Gastrocnemius medialis (tissue), 4 donors: ENCODE results near the gene DCC. TPM values are rescaled to one million over a fixed set of nuclear protein-coding genes. Genes with fewer than 3 reads are reported as not detected.
A peak's percentile ranks its signal among the peaks of the same experiment; 100 is the strongest.

Experiments
- ATAC-seq, 2 donors: fragments of 150-250 bp; one replicate each; pipeline ENCODE4 v1.9.1; 2016
- DNase-seq, 2 donors: peaks; one replicate each; pipeline ENCODE4 v3.0.0-alpha.2; 2019
- H3K27ac ChIP-seq, 4 donors: fragments of 200-600 bp; sonication (generic); 1 replicate in 1 of 4; 2 replicates in 3 of 4; pipeline ENCODE4 v1.5.1; 2016 to 2018; ENCODE audit warnings: mild to moderate bottlenecking in 2 of 4, moderate library complexity in 1 of 4
- H3K27me3 ChIP-seq, 3 donors: fragments of 200-600 bp; sonication (generic) in 2 of 3; 1 replicate in 1 of 3; 2 replicates in 2 of 3; pipeline versions ENCODE4 v1.5.1 to v1.6.0; 2016 to 2019; ENCODE audit warnings: mild to moderate bottlenecking in 1 of 3, moderate library complexity in 1 of 3
- H3K36me3 ChIP-seq, 2 donors: fragments of 200-600 bp; sonication (generic) in 1 of 2; one replicate each; pipeline ENCODE4 v1.5.1; 2017 to 2018
- H3K4me1 ChIP-seq, 2 donors: fragments of 200-600 bp; sonication (generic) in 1 of 2; one replicate each; pipeline ENCODE4 v1.5.1; 2016 to 2017; ENCODE audit warnings: mild to moderate bottlenecking in 2 of 2
- H3K4me3 ChIP-seq, 4 donors: fragments of 200-600 bp; sonication (generic) in 3 of 4; 1 replicate in 1 of 4; 2 replicates in 3 of 4; pipeline ENCODE4 v1.5.1; 2016 to 2019; ENCODE audit warnings: mild to moderate bottlenecking in 2 of 4
- H3K9me3 ChIP-seq, 3 donors: fragments of 200-600 bp; sonication (generic) in 2 of 3; 1 replicate in 1 of 3; 2 replicates in 2 of 3; pipeline ENCODE4 v1.5.1; 2016 to 2019
- POLR2A ChIP-seq, 2 donors: fragments of 450-650 bp; IDR thresholded peaks; one replicate each; pipeline ENCODE4 v1.6.1; 2017; ENCODE audit warnings: antibody characterized with exemption in 2 of 2, mild to moderate bottlenecking in 2 of 2, moderate library complexity in 2 of 2
- in situ Hi-C, 4 donors: fragments of 200-750 bp; cut with MboI; loops; one replicate each; pipeline versions ENCODE4 v1.15.0 to v1.8.0; 2017; ENCODE audit warnings: low sequenced_read_pairs in 4 of 4
- intact Hi-C: fragments of 100-400 bp; cut with DNase I; formaldehyde crosslinking; loops from one replicate; pipeline ENCODE4 v1.15.1; 2023; ENCODE audit warnings: low total_unique reads
- microRNA-seq, 2 donors: library from miRNA; unstranded; fragments of <30 nt; microRNA quantifications; one replicate each; pipeline ENCODE4, GENCODE V29; 2016; ENCODE audit warnings: borderline replicate concordance in 2 of 2
- total RNA-seq, 4 donors: library from RNA; depleted of rRNA; stranded (reverse); fragments of >200 nt; gene quantifications; one replicate each; pipeline versions ENCODE4 v1.1.0 to v1.2.3, GENCODE V29; 2016
- TF ChIP-seq, protein P1 (sequence below), 5 experiments: fragments of 450-650 bp in 3 of 5; fragments of 200-600 bp in 2 of 5; sonication (generic) in 2 of 5; IDR thresholded peaks in 4 of 5; conservative IDR thresholded peaks in 1 of 5; 1 replicate in 4 of 5; 2 replicates in 1 of 5; pipeline ENCODE4 v1.5.1; 2016 to 2019; ENCODE audit warnings: antibody characterized with exemption in 5 of 5, mild to moderate bottlenecking in 3 of 5, moderate library complexity in 3 of 5

Gene DCC
- total RNA-seq, 4 donors from 2014 or later: not detected

DNA sequence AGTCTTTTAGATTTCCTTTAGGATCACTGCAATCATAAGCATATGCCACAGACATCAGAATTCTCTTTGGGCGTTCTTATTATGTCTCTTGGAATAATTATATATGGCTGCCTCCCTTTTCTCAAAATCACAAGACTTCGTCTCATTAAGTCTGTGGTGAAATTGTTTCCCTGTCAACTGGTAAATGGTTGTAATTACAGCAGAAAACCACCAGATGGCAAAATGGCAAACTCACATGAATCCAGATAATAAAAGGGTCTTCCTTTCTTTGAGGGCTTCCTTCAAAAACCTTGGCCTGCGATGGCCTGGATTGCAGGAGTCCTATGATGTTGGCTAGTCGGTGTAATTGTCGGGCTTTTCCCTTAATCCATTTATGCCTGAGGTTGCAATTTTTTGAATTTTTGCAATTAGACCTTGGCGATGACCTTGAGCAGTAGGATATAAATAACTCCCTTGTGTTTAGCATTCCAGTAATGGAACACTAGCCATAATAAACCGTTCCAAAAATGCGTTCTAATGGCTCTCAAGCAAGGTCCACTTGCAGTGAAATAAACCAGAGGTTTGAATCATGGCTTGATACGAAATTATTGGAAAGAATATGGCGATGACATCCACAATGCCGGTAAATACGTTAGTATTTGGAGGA is 1228.1 kb downstream of the DCC start:
- H3K27me3 ChIP-seq: no peaks in the 10 kb centered on the region
- intact Hi-C loops (no loop called here), in situ Hi-C loops (loop anchor here in 2 of 4 donors (10.0 to 25.0 kb wide), 2 partner anchors 544 to 547 kb away; no protein-coding TSS in a partner anchor)
- no peaks in the 10 kb centered on the region for H3K36me3 ChIP-seq
- TF ChIP-seq, protein P1, sequence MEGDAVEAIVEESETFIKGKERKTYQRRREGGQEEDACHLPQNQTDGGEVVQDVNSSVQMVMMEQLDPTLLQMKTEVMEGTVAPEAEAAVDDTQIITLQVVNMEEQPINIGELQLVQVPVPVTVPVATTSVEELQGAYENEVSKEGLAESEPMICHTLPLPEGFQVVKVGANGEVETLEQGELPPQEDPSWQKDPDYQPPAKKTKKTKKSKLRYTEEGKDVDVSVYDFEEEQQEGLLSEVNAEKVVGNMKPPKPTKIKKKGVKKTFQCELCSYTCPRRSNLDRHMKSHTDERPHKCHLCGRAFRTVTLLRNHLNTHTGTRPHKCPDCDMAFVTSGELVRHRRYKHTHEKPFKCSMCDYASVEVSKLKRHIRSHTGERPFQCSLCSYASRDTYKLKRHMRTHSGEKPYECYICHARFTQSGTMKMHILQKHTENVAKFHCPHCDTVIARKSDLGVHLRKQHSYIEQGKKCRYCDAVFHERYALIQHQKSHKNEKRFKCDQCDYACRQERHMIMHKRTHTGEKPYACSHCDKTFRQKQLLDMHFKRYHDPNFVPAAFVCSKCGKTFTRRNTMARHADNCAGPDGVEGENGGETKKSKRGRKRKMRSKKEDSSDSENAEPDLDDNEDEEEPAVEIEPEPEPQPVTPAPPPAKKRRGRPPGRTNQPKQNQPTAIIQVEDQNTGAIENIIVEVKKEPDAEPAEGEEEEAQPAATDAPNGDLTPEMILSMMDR (IDR thresholded peaks at IDR 0.05 in 4 of 5, conservative IDR thresholded peaks at IDR 0.05 in 1 of 5): peak in 2 of 5 experiments; percentile 28 to 37
- no peak for TF ChIP-seq POLR2A (IDR thresholded peaks at IDR 0.05)
- H3K27ac ChIP-seq: no peak overlapping the region
- H3K4me3 ChIP-seq: no peak overlapping the region
- DNase-seq (no peak), ATAC-seq (no peak)
- no peaks in the 10 kb centered on the region for H3K4me1 ChIP-seq
- no peaks in the 10 kb centered on the region for H3K9me3 ChIP-seq

Small RNA genes lying within 50 kb of the gene (microRNA-seq; reads per million reads assigned to microRNA genes)
- gene MIR4528: 0 reads per million in 2 donors
